Fibroblast of upper back skin (primary cell): ENCODE results near the gene UBTF.
"Not testable (repeated sequence)": the region's sequence is repeated elsewhere in the genome, so short reads cannot be mapped to it uniquely, and the experiment has no call there.

Experiments
- DNase-seq: peaks from one replicate; pipeline ENCODE4 v3.0.0-alpha.2; 2013

UBTF gene

GRCh38 chr17:44247440-44247841 lies 28.0 kb upstream of the UBTF start:
- no peak for DNase-seq

- DNase-seq, result no peak
These were observed 21.7 kb upstream of the UBTF start for GRCh38 chr17:44241106-44241624.

GRCh38 chr17:44237886-44238285 lies 18.4 kb upstream of the UBTF start:
- not testable (repeated sequence) for DNase-seq

- DNase-seq, result no peak
These were observed 17.0 kb upstream of the UBTF start for GRCh38 chr17:44236444-44236991.

GRCh38 chr17:44235583-44235936 lies 16.1 kb upstream of the UBTF start:
- DNase-seq, result peak; percentile 31

GRCh38 chr17:44233582-44233981 lies 14.1 kb upstream of the UBTF start:
- no peak for DNase-seq

- DNase-seq, result no peak
These were observed 12.6 kb upstream of the UBTF start for GRCh38 chr17:44232061-44232460.

- DNase-seq, result no peak
These were observed 10.7 kb upstream of the UBTF start for GRCh38 chr17:44230140-44230539.

GRCh38 chr17:44229090-44229489 lies 9.6 kb upstream of the UBTF start:
- no peak for DNase-seq

GRCh38 chr17:44223541-44224071 lies 4.1 kb upstream of the UBTF start:
- peak; percentile 66 for DNase-seq

GRCh38 chr17:44222112-44222869 lies 2.8 kb upstream of the UBTF start:
- DNase-seq, result peak; percentile 79

- DNase-seq, result no peak
These were observed 2.3 kb upstream of the UBTF start for GRCh38 chr17:44221862-44222111.

GRCh38 chr17:44221084-44221861 lies 1.8 kb upstream of the UBTF start:
- DNase-seq, result peak; percentile 82

- DNase-seq, result peak; percentile 43
These were observed 973 bp upstream of the UBTF start for GRCh38 chr17:44220213-44221083.

GRCh38 chr17:44219108-44219615 lies 313 bp downstream of the UBTF start:
- DNase-seq, result peak; percentile 69

- DNase-seq, result peak; percentile 94
These were observed 949 bp downstream of the UBTF start for GRCh38 chr17:44218344-44219107.

GRCh38 chr17:44217738-44218343 lies 1.6 kb downstream of the UBTF start:
- DNase-seq, result no peak

GRCh38 chr17:44216694-44217093 lies 2.8 kb downstream of the UBTF start:
- DNase-seq, result no peak

- DNase-seq, result no peak
These were observed 3.3 kb downstream of the UBTF start for GRCh38 chr17:44216173-44216572.

GRCh38 chr17:44214896-44215295 lies 4.6 kb downstream of the UBTF start:
- DNase-seq, result no peak

- no peak for DNase-seq
These were observed 5.3 kb downstream of the UBTF start for GRCh38 chr17:44214230-44214494.
